Right hindlimb (tissue), 1 donor: ENCODE measurements around the gene DEFB113.
"Not testable (repeated sequence)": the region's sequence is repeated elsewhere in the genome, so short reads cannot be mapped to it uniquely, and the experiment has no call there.

Source experiments
- DNase-seq: peaks from one replicate; pipeline ENCODE4 v3.0.0-alpha.2; 2018

The DEFB113 gene

DNA sequence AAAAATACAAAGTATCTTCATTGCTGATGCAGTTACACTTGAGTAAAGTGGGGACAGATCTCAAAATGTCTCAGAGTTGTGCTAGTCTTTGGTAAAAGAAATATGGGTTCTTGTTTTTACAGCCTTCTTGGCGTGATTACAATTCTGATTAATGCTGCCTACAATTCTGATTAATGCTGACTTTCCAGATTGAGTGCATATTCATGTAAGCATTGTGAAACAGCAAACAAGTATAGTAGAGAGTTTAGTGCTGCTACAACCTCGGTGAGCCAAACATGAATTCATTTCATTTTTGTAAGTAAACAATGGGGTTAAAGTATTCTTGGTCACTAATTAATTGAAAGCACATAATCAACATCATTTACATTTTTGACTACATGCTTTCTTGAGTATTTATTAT is at the start of gene DEFB113:
Gene DEFB113 (minus strand): TSS at position 21 of the 400 bp plus-strand sequence. CDS start 0 bp downstream, at position 21.
- no peak for DNase-seq

DNA sequence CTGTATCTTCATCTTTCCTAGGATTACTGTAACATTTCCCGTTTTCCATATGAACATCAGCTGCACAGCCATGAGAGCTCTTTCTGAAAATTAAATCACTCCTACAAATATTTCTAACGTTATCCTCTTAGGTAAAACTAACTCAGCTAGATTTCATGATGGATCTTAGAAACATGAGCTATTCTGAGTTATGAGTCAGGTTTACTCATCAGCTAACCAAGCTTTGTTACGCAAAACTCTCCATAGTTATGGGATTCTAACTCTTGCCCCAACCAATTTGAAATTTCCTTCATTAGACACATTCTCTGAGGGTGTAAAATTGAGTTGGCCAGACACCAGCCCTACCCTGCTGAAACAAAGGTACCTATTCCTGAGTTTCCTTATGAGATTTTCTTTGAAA is 38.4 kb upstream of the DEFB113 start:
- DNase-seq: no peak

- DNase-seq: no peak
Measured at GRCh38 chr6:50003139-50003538, 33.7 kb upstream of the DEFB113 start.

DNA sequence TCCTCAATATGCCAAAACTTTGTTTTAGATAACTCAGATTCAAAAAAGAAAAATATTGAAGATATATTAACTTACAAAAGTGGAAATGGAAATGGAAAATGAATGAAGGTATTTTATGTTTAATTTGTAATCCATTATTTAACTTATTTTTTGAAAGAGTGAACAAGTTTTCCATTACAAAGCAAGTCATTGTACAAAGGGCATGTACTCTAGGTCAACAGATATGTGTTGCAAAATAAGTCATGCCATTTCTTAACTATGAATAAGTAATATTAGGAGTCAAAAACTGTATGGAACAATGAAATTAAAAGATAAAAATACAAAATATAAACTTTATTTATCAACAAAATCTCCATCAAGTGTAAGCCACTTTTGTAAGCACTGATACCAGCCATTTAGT is 25.9 kb upstream of the DEFB113 start:
- DNase-seq: no peak

- no peak for DNase-seq
Measured at GRCh38 chr6:49988900-49989299, 19.5 kb upstream of the DEFB113 start.

- no peak for DNase-seq
Measured at GRCh38 chr6:49987749-49988148, 18.3 kb upstream of the DEFB113 start.

GRCh38 chr6:49986551-49986950 is 17.1 kb upstream of the DEFB113 start:
- no peak for DNase-seq

- no peak for DNase-seq
Measured at GRCh38 chr6:49982046-49982445, 12.6 kb upstream of the DEFB113 start.

DNA sequence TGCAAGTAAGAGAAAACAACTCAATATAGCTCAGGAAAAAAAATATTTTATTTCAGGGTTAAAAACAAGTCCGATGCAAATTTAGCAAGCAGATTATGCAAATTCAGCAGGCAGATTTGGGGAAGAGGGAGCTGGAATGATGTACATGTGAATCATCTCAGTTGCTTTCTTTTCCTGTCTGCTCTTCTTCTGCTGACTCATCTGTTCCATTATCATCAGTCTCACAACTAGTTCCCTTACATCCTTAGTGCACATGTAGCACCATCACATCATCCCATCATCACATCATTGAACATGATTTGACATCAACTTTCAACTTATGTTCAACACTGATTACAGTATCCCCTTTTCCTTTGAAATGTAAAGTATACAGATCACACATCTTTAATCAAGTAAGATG is 11.5 kb upstream of the DEFB113 start:
- DNase-seq: no peak

GRCh38 chr6:49979584-49979983 is 10.2 kb upstream of the DEFB113 start:
- DNase-seq: no peak

DNA sequence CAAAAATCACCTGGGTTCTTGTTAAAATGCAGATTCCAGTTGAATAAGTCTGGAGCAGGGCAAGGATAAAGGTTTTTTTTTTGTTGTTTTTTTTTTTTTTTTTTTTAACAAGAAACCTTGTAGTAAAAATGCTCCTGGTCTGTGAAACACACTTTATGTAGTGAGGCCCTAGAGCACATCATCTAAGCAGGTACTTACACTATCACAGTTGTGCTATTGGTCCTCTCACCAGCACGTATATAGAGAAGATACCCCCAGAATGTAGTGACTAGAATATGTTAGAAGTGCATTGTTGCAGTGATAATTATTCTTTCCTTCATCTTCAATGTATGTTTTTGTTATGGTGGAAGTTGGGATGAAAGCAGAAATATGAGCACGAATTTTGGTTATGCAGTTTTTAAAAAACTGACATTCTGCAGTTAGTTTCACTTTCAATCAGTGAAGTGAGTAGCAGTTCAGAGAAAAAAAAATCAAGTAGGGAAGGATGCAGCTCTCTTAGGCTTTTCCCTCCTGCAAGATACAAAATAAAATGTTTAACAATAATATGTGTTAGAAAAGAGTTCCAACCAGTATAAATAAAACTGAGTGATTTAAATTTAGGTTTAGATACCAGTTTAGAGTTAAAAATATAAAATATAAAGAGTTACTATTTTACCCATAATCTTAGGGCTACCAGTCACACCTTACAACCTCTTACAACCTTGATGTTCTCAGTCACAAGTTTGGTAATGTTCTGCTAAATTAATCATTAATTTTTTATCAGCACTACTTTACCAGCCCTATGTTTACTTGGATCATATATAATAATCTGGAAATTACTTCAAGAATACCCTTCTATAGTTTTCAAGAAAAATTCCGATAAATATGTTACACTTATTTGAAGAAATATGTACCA is 9.2 kb upstream of the DEFB113 start:
- DNase-seq: no peak

- no peak for DNase-seq
Measured at GRCh38 chr6:49966823-49967222, 2.6 kb downstream of the DEFB113 start.

GRCh38 chr6:49966334-49966733 is 3.1 kb downstream of the DEFB113 start:
- DNase-seq: no peak

GRCh38 chr6:49964064-49964463 is 5.4 kb downstream of the DEFB113 start, which contains the start of gene DEFB114:
Gene DEFB114, minus strand, starts transcription at chr6:49964164. Its CDS starts 59 bp downstream, at chr6:49964105.
- no peak for DNase-seq

GRCh38 chr6:49958180-49958579 is 11.2 kb downstream of the DEFB113 start:
- DNase-seq: no peak

DNA sequence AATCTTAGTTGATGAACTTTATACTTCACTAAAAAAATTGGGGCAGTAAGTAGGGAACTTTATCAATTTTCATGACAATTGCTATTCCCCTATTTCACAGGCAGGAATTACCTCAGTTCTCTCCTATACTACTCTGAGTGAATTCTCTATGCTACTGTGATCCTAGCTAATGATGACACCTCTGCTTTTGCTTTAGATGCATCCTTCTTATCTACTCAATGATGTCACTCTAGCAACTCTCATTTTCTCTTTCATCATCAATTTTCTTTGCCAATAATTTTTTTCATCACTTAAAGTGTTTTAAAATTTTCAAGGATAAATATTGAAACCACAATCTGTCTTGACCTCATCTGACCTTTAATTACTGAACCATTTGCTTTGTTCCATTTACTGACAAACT is 13.6 kb downstream of the DEFB113 start:
- DNase-seq: no peak

DNA sequence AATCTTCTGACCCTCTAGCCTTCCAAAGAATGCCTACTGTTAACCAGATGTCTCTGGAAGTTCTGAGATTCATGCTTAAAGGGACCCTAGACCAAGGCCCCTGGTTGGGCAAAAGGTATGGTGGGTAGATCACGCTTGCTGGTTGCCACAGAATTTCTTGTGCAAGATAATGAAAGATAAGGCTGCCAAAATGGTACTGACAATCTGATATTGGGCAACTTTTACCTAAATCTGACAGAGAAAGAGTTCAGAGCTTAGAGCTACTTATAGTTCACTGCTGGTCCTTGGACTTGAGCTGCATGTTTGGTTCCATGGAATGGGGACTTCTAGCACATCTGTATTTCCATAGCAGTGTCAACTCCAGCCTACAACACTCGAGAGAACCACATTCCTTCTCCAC is 17.5 kb downstream of the DEFB113 start:
- DNase-seq: no peak

DNA sequence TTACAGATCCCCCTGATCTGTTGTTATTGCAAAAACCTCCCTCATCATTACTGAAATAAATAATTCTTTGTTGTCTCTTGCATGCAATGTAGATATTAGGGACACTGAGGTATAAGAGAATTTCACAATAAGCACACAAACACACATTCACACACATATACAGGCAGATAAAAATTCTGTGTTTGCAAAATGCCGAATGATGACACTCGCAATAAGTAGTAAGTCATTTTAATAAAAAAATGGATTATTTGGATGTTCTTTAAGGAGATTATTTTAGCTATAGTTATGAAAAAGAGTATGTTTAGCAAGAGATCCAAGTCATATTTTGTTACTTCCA is 19.0 kb downstream of the DEFB113 start:
- no peak for DNase-seq

- DNase-seq: no peak
Measured at GRCh38 chr6:49949062-49949461, 20.4 kb downstream of the DEFB113 start.

GRCh38 chr6:49946835-49947234 is 22.6 kb downstream of the DEFB113 start:
- DNase-seq: no peak

DNA sequence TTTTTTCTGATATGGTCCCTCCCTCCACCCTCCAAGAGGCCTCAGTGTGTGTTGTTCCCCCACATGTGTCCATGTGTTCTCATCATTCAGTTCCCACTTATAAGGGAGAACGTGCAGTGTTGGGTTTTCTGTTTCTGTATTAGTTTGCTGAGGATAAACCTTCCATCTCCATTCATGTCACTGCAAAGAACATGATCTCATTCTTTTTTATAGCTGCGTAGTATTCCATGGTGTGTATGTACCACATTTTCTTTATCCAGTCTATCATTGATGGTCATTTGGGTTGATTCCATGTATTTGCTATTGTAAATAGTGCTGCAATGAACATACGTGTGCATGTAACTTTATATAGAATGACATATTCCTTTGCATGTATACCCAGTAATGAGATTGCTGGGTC is 25.4 kb downstream of the DEFB113 start:
- DNase-seq: not testable (repeated sequence)

DNA sequence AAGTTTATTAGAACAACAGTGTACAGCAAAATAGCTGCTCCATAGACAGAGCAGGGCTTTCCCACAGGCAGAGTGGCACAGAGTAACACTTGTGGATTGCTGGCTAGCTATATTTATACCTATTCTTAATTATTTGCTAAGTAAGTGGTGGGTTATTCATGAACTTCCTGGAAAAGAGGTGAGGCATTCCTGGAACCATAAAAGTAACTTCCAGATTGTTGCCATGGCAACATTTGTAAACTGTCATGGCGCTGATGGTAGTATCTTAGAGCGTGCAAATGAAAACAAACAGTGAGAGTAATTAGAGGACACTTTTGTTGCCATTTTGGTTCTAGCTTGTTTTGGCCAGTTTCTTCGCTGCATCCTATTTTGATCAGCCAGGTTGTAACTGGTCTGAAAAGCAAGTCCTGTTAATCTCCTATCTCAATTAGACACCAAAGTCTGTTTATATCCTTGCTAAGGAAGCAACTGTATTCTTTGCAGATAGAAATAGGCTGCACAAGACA is 29.4 kb downstream of the DEFB113 start:
- no peak for DNase-seq

DNA sequence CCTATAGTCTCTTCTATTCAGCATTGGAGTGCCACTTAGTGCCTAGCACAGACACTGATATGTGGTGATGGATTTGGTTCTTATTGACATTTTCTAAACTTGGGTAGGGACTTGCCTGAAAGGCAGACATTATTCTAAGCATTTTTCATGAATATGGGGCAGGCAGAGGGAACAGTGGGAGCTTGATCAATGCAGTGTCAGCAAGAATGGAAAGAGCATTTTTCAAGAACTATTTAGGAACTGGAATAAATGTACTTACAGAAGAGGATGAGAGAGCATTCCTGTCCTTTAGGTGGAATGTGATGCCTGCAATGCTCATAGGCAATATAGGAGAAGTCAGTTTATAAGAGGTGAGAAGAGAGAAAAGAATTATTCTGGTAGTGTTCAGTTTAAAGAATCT is 31.6 kb downstream of the DEFB113 start:
- DNase-seq: no peak

GRCh38 chr6:49937017-49937416 is 32.4 kb downstream of the DEFB113 start:
- DNase-seq: no peak

DNA sequence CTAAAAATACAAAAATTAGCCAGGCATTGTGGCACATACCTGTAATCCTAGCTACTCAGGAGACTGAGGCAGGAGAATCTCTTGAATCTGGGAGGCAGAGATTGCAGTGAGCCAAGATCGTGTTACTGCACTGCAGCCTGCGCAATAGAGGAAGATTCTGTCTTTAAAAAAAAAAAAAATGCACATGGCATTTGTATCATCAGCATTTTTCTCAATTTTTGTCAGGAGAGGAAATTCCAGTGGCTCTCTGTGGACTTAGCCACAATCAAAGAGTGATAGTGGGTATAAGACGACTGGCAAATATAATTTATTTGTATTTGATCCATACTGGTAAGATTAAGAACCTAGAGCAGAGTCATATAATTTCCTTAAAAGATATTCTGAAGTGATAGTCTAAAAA is 34.0 kb downstream of the DEFB113 start:
- DNase-seq: no peak
